GM12872 (cell line): ENCODE measurements around the gene SUSD3.

Source experiments
- TF ChIP-seq, protein P1 (sequence below): IDR thresholded peaks from 3 replicates; pipeline ENCODE4 v1.5.1; 2011; ENCODE audit warnings: low read depth, mild to moderate bottlenecking, low read length, moderate library complexity; ENCODE audit not compliant: insufficient read depth

The SUSD3 gene

DNA sequence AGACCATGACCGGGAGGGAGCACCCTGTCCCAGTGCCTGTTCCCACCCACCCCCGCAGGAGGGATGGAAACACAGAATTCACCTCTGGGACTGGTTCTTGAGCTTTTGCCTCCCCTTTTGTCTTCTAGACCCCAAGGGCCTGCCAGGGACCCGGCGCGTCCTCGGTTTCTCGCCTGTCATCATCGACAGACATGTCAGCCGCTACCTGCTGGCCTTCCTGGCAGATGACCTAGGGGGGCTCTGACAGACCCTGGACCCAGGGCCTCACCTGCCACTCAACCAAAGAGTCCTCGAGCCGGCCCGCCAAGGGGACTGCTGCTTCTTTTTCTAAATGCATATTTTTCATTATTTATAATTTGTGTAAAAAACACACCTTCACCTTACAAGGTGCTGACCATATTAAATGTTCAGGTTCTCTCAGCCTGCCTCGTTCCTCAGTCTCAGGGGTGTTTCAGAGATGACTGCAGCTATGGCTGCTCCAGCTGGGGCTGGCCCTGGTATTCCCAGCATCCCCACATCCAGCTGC, 54.4 kb downstream of the SUSD3 start:
- TF ChIP-seq, protein P1, sequence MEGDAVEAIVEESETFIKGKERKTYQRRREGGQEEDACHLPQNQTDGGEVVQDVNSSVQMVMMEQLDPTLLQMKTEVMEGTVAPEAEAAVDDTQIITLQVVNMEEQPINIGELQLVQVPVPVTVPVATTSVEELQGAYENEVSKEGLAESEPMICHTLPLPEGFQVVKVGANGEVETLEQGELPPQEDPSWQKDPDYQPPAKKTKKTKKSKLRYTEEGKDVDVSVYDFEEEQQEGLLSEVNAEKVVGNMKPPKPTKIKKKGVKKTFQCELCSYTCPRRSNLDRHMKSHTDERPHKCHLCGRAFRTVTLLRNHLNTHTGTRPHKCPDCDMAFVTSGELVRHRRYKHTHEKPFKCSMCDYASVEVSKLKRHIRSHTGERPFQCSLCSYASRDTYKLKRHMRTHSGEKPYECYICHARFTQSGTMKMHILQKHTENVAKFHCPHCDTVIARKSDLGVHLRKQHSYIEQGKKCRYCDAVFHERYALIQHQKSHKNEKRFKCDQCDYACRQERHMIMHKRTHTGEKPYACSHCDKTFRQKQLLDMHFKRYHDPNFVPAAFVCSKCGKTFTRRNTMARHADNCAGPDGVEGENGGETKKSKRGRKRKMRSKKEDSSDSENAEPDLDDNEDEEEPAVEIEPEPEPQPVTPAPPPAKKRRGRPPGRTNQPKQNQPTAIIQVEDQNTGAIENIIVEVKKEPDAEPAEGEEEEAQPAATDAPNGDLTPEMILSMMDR, result no peak

DNA sequence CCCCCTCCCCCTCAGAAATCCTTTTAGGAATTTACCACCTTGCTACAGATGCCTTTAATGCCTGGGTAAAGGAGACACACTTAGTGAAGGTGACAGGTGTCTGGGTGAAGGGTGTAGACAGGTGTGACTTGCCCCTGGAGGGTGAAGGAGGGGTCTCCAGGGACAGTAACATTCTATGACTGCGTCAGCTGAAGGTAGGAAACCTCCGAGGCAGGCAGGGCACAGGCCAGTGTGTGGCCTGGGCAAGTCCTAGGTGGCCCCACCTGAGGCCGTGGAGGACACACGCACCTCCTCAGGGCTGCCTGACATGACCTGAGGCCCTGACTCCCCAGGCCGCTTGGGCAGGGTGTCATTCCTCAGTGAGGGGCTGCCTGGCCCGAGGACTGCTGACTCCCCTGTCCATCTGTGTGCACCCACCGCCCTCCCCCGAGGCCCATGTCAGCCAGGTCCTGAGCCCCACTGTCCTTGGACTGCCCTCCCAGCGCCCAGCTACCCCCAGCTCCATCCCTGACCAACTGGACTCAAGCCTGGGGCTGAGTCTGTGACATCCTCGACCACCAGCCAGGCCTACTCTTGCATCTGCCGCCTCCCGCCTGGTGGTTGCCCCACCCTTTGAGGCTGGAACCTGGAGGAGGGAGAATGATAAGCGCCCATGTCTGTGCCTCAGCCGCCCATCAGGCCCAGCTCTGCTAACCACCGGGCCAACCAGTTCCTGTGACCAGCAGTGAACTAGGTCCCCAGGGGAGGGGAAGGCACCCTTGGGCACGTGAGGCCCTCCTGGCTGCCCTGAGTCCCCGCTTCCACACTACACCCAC, 55.9 kb downstream of the SUSD3 start:
- TF ChIP-seq, protein P1, result no peak

DNA sequence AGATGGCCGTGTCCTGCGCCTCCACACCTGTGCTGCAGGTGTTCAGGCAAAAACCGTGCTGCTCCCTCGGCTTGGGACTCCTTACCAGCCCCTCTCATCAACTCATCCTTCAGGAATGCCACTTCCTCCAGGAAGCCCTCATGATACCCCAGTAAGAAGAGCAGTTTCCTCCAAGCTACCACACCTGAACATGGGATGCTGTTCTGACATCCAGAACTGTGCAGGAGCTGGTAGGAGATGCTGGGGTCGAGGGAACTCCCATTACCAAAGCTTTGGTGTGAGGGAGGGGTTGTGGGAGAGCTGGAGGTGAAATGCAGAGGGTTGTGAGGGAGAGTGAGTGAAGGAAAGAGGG, 56.5 kb downstream of the SUSD3 start:
- TF ChIP-seq, protein P1, result no peak

DNA sequence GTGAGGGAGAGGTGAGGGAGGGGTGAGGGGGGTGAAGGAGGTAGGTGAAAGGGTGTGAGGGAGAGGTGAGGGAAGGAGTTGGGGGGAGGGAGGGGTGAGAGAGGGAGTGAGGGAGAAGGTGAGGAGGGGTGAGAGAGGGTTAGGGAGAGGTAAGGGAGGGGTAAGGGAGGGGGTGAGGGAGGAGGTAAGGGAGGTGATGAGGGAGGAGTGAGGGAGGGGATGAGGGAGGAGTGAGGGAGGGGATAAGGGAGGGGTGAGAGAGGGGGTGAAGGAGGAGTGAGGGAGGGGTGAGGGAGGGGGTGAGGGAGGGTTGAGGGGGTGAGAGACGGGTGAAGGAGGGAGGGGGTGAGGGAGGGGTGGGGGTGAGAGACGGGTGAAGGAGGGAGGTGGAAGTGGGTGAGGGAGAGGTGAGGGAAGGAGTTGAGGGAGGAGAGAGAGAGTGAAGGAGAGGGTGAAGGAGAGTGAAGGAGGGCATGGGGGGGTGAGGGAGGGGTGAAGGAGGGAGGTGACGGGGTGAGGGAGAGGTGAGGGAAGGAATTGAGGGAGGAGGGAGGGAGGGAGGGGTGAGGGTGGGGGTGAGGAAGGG, 57.1 kb downstream of the SUSD3 start:
- TF ChIP-seq, protein P1, result no peak

GRCh38 chr9:93116072-93116961, 57.8 kb downstream of the SUSD3 start:
- TF ChIP-seq, protein P1, result no peak

DNA sequence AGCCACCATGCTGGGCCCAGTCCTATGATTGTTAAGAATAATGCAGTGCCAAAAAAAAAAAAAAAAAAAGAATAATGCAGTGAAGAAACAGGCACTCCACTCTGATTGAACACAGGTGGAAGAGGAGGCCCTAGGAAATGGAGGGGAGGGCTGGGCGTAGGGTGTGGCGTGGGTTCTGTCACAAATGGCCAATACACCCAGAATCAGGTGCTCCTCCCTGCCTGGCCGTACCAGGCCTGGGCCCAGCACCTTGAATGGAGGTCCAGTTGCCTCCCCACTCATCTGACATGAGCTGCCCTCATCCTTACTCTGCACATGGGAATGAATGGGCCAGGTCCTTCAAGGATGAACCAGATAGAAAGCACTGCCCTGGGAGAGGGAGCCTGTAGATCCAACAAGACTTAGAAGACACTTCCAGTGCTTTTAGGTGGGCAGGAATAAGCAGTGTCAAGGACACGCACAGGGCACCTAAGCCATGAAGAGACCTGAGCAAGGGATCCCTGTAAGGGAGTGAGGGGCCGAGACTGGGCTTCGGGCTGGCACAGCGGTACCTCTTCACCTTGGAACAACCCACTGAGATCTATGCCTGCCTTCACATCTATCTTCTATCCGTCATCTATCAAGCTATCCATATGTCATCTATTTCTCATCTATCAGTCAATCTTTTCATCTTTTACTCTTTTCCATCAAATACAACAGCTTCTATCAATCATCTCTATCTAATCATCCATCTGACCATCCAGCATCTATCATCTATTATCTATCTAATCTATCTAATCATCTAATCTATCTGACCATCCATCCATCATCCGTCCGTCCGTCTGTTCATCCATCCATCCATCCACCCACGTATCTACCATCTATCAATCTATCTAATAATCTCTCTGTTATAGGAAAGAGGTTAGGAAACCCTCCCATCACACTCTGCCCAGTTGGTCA, 59.7 kb downstream of the SUSD3 start:
- TF ChIP-seq, protein P1, result no peak
